ENCODE data around the gene TMBIM6. TPM values are rescaled to one million over a fixed set of nuclear protein-coding genes. Genes with fewer than 3 reads are reported as not detected.
"Not testable (repeated sequence)": the region's sequence is repeated elsewhere in the genome, so short reads cannot be mapped to it uniquely, and the experiment has no call there.

Gene TMBIM6
- total RNA-seq, 4 donors from 2014 or later, result 251 to 408 (median 329) TPM

- Histone ChIP-seq H3K27ac (peak overlapping the region in 2 of 4 donors; percentile 10 to 32), H3K4me3 (no peak overlapping the region), H3K36me3 (peaks cover 9 to 71% of the 10 kb centered on the region in 2 donors), H3K27me3 (no peaks in the 10 kb centered on the region), H3K4me1 (peaks cover 0 to 16% (median 0%) of the 10 kb centered on the region in 3 donors), H3K9me3 (no peaks in the 10 kb centered on the region)
- WGBS, 2 donors (ENCODE audit: low coverage in 1 of 2), result 17 to 24% methylated on average over 4 to 8 of the region's 8 CpGs
- TF ChIP-seq POLR2AphosphoS5 (IDR thresholded peaks at IDR 0.05), result no peak
- TF ChIP-seq CTCF (IDR thresholded peaks at IDR 0.05), result peak; percentile 51 to 73 (median 52)
- ATAC-seq, result peak; percentile 58
Observed at GRCh38 chr12:49763006-49763591, 21.7 kb downstream of the TMBIM6 start.

GRCh38 chr12:49764126-49764525 is 22.8 kb downstream of the TMBIM6 start:
- ATAC-seq, result no peak
- Histone ChIP-seq H3K9me3 (no peaks in the 10 kb centered on the region), H3K4me1 (peaks cover 0 to 16% (median 0%) of the 10 kb centered on the region in 3 donors), H3K27me3 (no peaks in the 10 kb centered on the region), H3K36me3 (peaks cover 2 to 61% of the 10 kb centered on the region in 2 donors), H3K4me3 (no peak overlapping the region), H3K27ac (no peak overlapping the region)
- TF ChIP-seq POLR2AphosphoS5 (IDR thresholded peaks at IDR 0.05), result no peak
- no peak for TF ChIP-seq EP300 (IDR thresholded peaks at IDR 0.05)
- WGBS, 2 donors (ENCODE audit: low coverage in 1 of 2), result 43% methylated on average over 2 of the region's 3 CpGs; no CpG with 5 or more reads in 1 of the 2 donors

- 88 to 92% methylated on average over 7 to 8 of the region's 8 CpGs for WGBS, 2 donors (ENCODE audit: low coverage in 1 of 2)
- TF ChIP-seq EP300 (IDR thresholded peaks at IDR 0.05) (no peak), CTCF (IDR thresholded peaks at IDR 0.05) (no peak), POLR2AphosphoS5 (IDR thresholded peaks at IDR 0.05) (no peak), POLR2A (IDR thresholded peaks at IDR 0.05) (no peak)
Observed at GRCh38 chr12:49766115-49766455, 24.7 kb downstream of the TMBIM6 start.

GRCh38 chr12:49767333-49767732 is 26.0 kb downstream of the TMBIM6 start:
- no peak for TF ChIP-seq POLR2A (IDR thresholded peaks at IDR 0.05)
- TF ChIP-seq CTCF (IDR thresholded peaks at IDR 0.05), result no peak
- TF ChIP-seq EP300 (IDR thresholded peaks at IDR 0.05), result no peak
- no peak for TF ChIP-seq POLR2AphosphoS5 (IDR thresholded peaks at IDR 0.05)
- H3K27me3 ChIP-seq, result no peaks in the 10 kb centered on the region
- peaks cover 0 to 29% of the 10 kb centered on the region in 2 donors for H3K36me3 ChIP-seq
- H3K27ac ChIP-seq, result no peak overlapping the region
- ATAC-seq, result no peak
- H3K9me3 ChIP-seq, result no peaks in the 10 kb centered on the region
- no peak overlapping the region for H3K4me3 ChIP-seq
- peaks cover 0 to 13% (median 0%) of the 10 kb centered on the region in 3 donors for H3K4me1 ChIP-seq
- WGBS, 2 donors (ENCODE audit: low coverage in 1 of 2), result 77 to 80% methylated on average over 3 of the region's 4 CpGs

More at GRCh38 chr12:49766115-49766455, 24.7 kb downstream of the TMBIM6 start:
- Histone ChIP-seq H3K4me1 (peaks cover 0 to 16% (median 0%) of the 10 kb centered on the region in 3 donors), H3K4me3 (no peak overlapping the region), H3K27ac (no peak overlapping the region), H3K9me3 (no peaks in the 10 kb centered on the region), H3K36me3 (peaks cover 2 to 42% of the 10 kb centered on the region in 2 donors), H3K27me3 (no peaks in the 10 kb centered on the region)
- no peak for ATAC-seq

- not testable (repeated sequence) for H3K27ac ChIP-seq, H3K9me3 ChIP-seq, H3K4me3 ChIP-seq, H3K36me3 ChIP-seq, H3K27me3 ChIP-seq, ATAC-seq, H3K4me1 ChIP-seq
- 67 to 81% methylated on average over 3 to 6 of the region's 7 CpGs for WGBS, 2 donors (ENCODE audit: low coverage in 1 of 2)
Observed at GRCh38 chr12:49773102-49773501, 31.7 kb downstream of the TMBIM6 start.

GRCh38 chr12:49776413-49776812 is 35.1 kb downstream of the TMBIM6 start:
- H3K36me3 ChIP-seq, result no peaks in the 10 kb centered on the region
- 15 to 25% methylated on average over 4 to 5 of the region's 7 CpGs for WGBS, 2 donors (ENCODE audit: low coverage in 1 of 2)
- H3K4me3 ChIP-seq, result no peak overlapping the region
- no peak overlapping the region for H3K27ac ChIP-seq
- H3K4me1 ChIP-seq, result peaks cover 0 to 13% (median 0%) of the 10 kb centered on the region in 3 donors
- H3K9me3 ChIP-seq, result no peaks in the 10 kb centered on the region
- H3K27me3 ChIP-seq, result no peaks in the 10 kb centered on the region
- ATAC-seq, result peak; percentile 91
- TF ChIP-seq POLR2A (IDR thresholded peaks at IDR 0.05) (no peak), CTCF (IDR thresholded peaks at IDR 0.05) (peak; percentile 45 to 82 (median 78)), POLR2AphosphoS5 (IDR thresholded peaks at IDR 0.05) (no peak), EP300 (IDR thresholded peaks at IDR 0.05) (no peak)
